Fibroblast of lung (primary cell): ENCODE data around the gene TPM2. TPM values are rescaled to one million over a fixed set of nuclear protein-coding genes. Genes with fewer than 3 reads are reported as not detected.
A peak's percentile ranks its signal among the peaks of the same experiment; 100 is the strongest.

Source experiments
- DNase-seq, 2 donors: peaks; one replicate each; pipeline versions ENCODE4 v3.0.0 to v3.0.0-alpha.2; 2010; ENCODE audit warnings: low read depth in 2 of 2
- H2AFZ ChIP-seq: 2 replicates; pipeline ENCODE4 v1.5.1; 2012; ENCODE audit warnings: low read length, control low read depth, inconsistent platforms
- H3K27ac ChIP-seq: 2 replicates; pipeline ENCODE4 v1.5.1; 2011; ENCODE audit warnings: low read length, control low read depth; ENCODE audit not compliant: insufficient read depth
- H3K27me3 ChIP-seq: 2 replicates; pipeline ENCODE4 v1.5.1; 2011; ENCODE audit warnings: mild to moderate bottlenecking, low read length; ENCODE audit not compliant: control insufficient read depth, insufficient read depth
- H3K36me3 ChIP-seq: 2 replicates; pipeline ENCODE4 v1.5.1; 2011; ENCODE audit warnings: low read length; ENCODE audit not compliant: control insufficient read depth, insufficient read depth
- H3K4me1 ChIP-seq: 2 replicates; pipeline ENCODE4 v1.5.1; 2011; ENCODE audit warnings: low read length; ENCODE audit not compliant: control insufficient read depth, insufficient read depth; ENCODE audit errors: extremely low read depth
- H3K4me2 ChIP-seq: 2 replicates; pipeline ENCODE4 v1.5.1; 2011; ENCODE audit warnings: low read length, control low read depth; ENCODE audit not compliant: insufficient read depth; ENCODE audit errors: extremely low read depth
- H3K4me3 ChIP-seq, 4 experiments: fragments of 200-600 bp in 1 of 4; sonication (generic) in 1 of 4; replicated peaks in 1 of 4; 2 replicates each; pipeline ENCODE4 v1.5.1; 2011 to 2016; ENCODE audit warnings: low read length in 4 of 4, low read depth in 3 of 4, mild to moderate bottlenecking in 3 of 4, control low read depth in 2 of 4, inconsistent platforms in 1 of 4, mixed read lengths in 1 of 4; ENCODE audit not compliant: insufficient read depth in 1 of 4; ENCODE audit errors: control extremely low read depth in 1 of 4
- H3K79me2 ChIP-seq: 2 replicates; pipeline ENCODE4 v1.5.1; 2012; ENCODE audit warnings: mild to moderate bottlenecking, low read length, inconsistent platforms; ENCODE audit not compliant: control insufficient read depth, insufficient read depth
- H3K9ac ChIP-seq: 2 replicates; pipeline ENCODE4 v1.5.1; 2011; ENCODE audit warnings: mild to moderate bottlenecking, low read length, control low read depth; ENCODE audit not compliant: insufficient read depth
- H3K9me3 ChIP-seq: 2 replicates; pipeline ENCODE4 v1.5.1; 2012; ENCODE audit warnings: low read depth, low read length; ENCODE audit not compliant: control insufficient read depth, insufficient read depth
- H4K20me1 ChIP-seq: 2 replicates; pipeline ENCODE4 v1.5.1; 2011; ENCODE audit warnings: low read length; ENCODE audit not compliant: control insufficient read depth, insufficient read depth; ENCODE audit errors: extremely low read depth
- EZH2 ChIP-seq: IDR thresholded peaks from 2 replicates; pipeline ENCODE4 v1.5.1; 2012; ENCODE audit warnings: low read length, control low read depth, mild to moderate bottlenecking; ENCODE audit errors: missing control alignments
- polyA plus RNA-seq, 2 donors: library from polyadenylated mRNA; depleted of rRNA in 1 of 2; stranded (reverse) in 1 of 2; unstranded in 1 of 2; fragments of >200 nt; gene quantifications; 2 replicates each; pipeline ENCODE4 v1.2.1, GENCODE V29; 2011 to 2012; ENCODE audit warnings: missing spikeins in 1 of 2
- total RNA-seq: library from RNA; depleted of rRNA; stranded (reverse); fragments of >200 nt; gene quantifications from 2 replicates; pipeline ENCODE4 v1.2.1, GENCODE V29; 2014
- TF ChIP-seq, protein P1 (sequence below), 2 donors: IDR thresholded peaks in 1 of 2; conservative IDR thresholded peaks in 1 of 2; 1 replicate in 1 of 2; 2 replicates in 1 of 2; pipeline ENCODE4 v1.5.1; 2011 to 2012; ENCODE audit warnings: low read length in 2 of 2, control low read depth in 1 of 2, inconsistent platforms in 1 of 2, low read depth in 1 of 2, mild to moderate bottlenecking in 1 of 2

The TPM2 gene
- total and polyA plus RNA-seq, 2 donors (not counting 1 experiment from before 2014, with no cell fraction given) = 1,003 to 1,927 TPM

DNA sequence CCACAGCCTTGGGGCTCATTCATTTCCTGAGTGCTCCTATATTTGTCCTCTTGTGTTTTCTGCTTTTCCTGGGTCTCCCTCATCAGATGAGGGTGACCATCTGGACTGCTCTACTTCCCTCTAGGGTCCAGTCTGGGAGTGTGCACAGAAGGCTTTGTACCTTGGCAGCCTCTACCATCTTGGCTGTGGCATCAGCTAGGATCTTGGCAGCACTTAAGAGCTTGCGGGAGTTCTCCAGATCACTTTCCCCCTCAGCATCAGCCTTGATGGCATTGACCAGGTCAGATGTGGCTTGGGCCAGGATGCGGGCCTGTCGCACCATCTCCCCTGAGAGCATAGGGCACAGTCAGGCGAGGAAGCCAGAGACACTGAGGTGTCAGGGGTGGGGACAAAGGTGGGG lies 26.5 kb upstream of the TPM2 start:
- H2AFZ ChIP-seq = no peak overlapping the region
- peaks cover 7% of the 10 kb centered on the region for H3K79me2 ChIP-seq
- H3K4me1 ChIP-seq = no peaks in the 10 kb centered on the region
- H3K4me3 ChIP-seq = no peak overlapping the region
- H3K9me3 ChIP-seq = no peaks in the 10 kb centered on the region
- H3K27me3 ChIP-seq = no peaks in the 10 kb centered on the region
- H3K4me2 ChIP-seq = no peak overlapping the region
- H3K27ac ChIP-seq = no peak overlapping the region
- no peak overlapping the region for H3K9ac ChIP-seq
- no peak for TF ChIP-seq EZH2
- TF ChIP-seq, protein P1, sequence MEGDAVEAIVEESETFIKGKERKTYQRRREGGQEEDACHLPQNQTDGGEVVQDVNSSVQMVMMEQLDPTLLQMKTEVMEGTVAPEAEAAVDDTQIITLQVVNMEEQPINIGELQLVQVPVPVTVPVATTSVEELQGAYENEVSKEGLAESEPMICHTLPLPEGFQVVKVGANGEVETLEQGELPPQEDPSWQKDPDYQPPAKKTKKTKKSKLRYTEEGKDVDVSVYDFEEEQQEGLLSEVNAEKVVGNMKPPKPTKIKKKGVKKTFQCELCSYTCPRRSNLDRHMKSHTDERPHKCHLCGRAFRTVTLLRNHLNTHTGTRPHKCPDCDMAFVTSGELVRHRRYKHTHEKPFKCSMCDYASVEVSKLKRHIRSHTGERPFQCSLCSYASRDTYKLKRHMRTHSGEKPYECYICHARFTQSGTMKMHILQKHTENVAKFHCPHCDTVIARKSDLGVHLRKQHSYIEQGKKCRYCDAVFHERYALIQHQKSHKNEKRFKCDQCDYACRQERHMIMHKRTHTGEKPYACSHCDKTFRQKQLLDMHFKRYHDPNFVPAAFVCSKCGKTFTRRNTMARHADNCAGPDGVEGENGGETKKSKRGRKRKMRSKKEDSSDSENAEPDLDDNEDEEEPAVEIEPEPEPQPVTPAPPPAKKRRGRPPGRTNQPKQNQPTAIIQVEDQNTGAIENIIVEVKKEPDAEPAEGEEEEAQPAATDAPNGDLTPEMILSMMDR (conservative IDR thresholded peaks at IDR 0.05 in 1 of 2, IDR thresholded peaks at IDR 0.05 in 1 of 2; ENCODE audit: low read depth in 1 of 2, low read length in 2 of 2) = peak; percentile 13 to 14
- DNase-seq = no peak
- H3K36me3 ChIP-seq = peaks cover 68% of the 10 kb centered on the region
- no peaks in the 10 kb centered on the region for H4K20me1 ChIP-seq

DNA sequence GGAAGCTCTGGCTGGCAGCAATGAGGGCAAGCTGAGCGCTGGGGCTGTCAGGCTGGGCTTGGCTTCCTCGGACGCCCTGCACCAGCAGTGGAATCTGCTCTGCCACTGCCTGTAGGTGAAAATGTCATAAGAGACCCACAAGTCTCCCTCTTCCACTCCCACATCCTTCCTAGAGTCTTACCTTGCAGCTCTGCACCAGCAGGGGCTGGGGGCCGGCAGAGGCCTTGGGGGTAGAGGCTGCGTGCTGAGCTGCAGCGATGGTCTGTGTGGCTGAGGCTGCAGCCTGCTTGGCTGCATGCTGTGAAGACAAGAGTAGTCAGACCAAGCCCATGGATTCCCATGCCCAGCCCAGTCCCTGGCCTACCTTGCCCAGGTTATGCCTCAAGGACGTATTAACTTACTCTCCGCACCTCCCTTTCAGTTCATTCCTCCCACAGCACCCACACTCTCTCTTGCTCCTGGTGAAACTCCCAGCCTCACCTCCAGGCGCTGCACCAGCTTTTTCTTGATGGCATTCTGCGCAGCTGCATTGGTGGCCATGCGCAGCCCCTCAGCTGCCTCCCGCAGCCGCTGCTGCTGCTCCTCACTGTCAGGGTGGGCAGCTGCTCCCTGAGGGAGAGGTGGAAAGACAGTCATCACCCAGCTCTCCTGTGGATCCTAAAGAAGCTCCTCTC lies 25.0 kb upstream of the TPM2 start:
- Histone ChIP-seq H3K9me3 (no peaks in the 10 kb centered on the region), H3K4me2 (no peak overlapping the region), H3K4me1 (no peaks in the 10 kb centered on the region), H4K20me1 (no peaks in the 10 kb centered on the region), H3K9ac (no peak overlapping the region), H3K36me3 (peaks cover 69% of the 10 kb centered on the region), H2AFZ (no peak overlapping the region), H3K79me2 (peaks cover 2% of the 10 kb centered on the region), H3K27ac (no peak overlapping the region), H3K27me3 (no peaks in the 10 kb centered on the region), H3K4me3 (no peak overlapping the region)
- no peak for DNase-seq
- no peak for TF ChIP-seq EZH2
- TF ChIP-seq, protein P1 (conservative IDR thresholded peaks at IDR 0.05 in 1 of 2, IDR thresholded peaks at IDR 0.05 in 1 of 2; ENCODE audit: low read depth in 1 of 2, low read length in 2 of 2) = no peak

DNA sequence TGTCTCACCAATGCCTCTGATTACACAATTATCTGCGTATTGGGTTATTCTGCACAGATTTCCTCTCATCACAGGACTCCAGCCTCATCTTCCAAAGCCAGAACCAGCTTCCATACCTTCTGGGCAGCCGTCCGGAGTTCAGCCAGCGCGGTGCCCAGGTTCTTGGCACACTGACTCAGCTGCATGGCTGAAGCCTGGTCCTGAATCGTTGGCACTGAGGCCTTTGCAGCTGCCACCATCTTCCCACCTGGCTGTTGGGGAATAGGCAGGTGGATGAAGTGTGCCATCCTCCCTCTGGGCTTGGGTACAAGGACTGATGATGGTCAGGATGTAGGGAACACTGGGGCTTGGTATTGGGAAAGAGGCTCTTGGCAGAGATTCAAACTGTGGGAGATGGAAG lies 24.4 kb upstream of the TPM2 start:
- Histone ChIP-seq H2AFZ (no peak overlapping the region), H3K36me3 (peaks cover 64% of the 10 kb centered on the region), H3K27ac (no peak overlapping the region), H3K79me2 (peaks cover 2% of the 10 kb centered on the region), H3K9ac (no peak overlapping the region), H3K27me3 (no peaks in the 10 kb centered on the region), H4K20me1 (no peaks in the 10 kb centered on the region), H3K9me3 (no peaks in the 10 kb centered on the region), H3K4me1 (no peaks in the 10 kb centered on the region), H3K4me3 (no peak overlapping the region), H3K4me2 (no peak overlapping the region)
- no peak for DNase-seq
- no peak for TF ChIP-seq EZH2
- TF ChIP-seq, protein P1 (conservative IDR thresholded peaks at IDR 0.05 in 1 of 2, IDR thresholded peaks at IDR 0.05 in 1 of 2; ENCODE audit: low read depth in 1 of 2, low read length in 2 of 2) = no peak
